A549 (cell line): ENCODE measurements around the gene SLC26A4. TPM values are rescaled to one million over a fixed set of nuclear protein-coding genes. Genes with fewer than 3 reads are reported as not detected.

Source experiments
- ATAC-seq, 2 experiments: fragments of 200-7000 bp in 1 of 2; fragments of >200 bp in 1 of 2; cut with Nextera tagmentation in 1 of 2; cut with Tn5 transposase in 1 of 2; 3 replicates each; pipeline versions ENCODE4 v1.8.0 to v1.9.1; 2018 to 2020; ENCODE audit warnings: mild to moderate bottlenecking in 1 of 2, moderate library complexity in 1 of 2
- CTCF ChIA-PET: fragments of 300-600 bp; sonication (Branson Sonifier 250); formaldehyde crosslinking; extraction: SDS; loops from one replicate; lab custom pipeline; 2021; ENCODE audit warnings: antibody characterized with exemption, inconsistent platforms; lab: Yijun Ruan, JAX
- POLR2A ChIA-PET: fragments of 350-600 bp; formaldehyde crosslinking; extraction: SDS; loops from one replicate; lab custom pipeline; 2021; ENCODE audit warnings: antibody characterized with exemption, inconsistent platforms; lab: Yijun Ruan, JAX
- DNase-seq, 2 experiments: peaks; one replicate each; pipeline versions ENCODE4 v3.0.0 to v3.0.0-alpha.2; 2011 to 2016; ENCODE audit warnings: low read depth in 1 of 2, low spot score in 1 of 2
- FAIRE-seq: peaks from 2 replicates; lab custom pipeline; 2011; peaks lifted over from hg19 to GRCh38; lab: Jason Lieb, UNC
- H3K27ac ChIP-seq, 2 experiments: fragments of >200 bp; sonication (Bioruptor Twin); formaldehyde crosslinking; 3 replicates each; pipeline ENCODE4 v1.5.1; 2016 to 2017
- H3K4me1 ChIP-seq: fragments of >200 bp; sonication (Bioruptor Twin); formaldehyde crosslinking; 3 replicates; pipeline ENCODE4 v1.6.1; 2016
- H3K4me2 ChIP-seq: fragments of >200 bp; sonication (Bioruptor Twin); formaldehyde crosslinking; 3 replicates; pipeline ENCODE4 v1.6.1; 2016
- H3K4me3 ChIP-seq: fragments of >200 bp; sonication (Bioruptor Twin); formaldehyde crosslinking; 3 replicates; pipeline ENCODE4 v1.5.1; 2016
- H3K9me3 ChIP-seq: fragments of >200 bp; sonication (Bioruptor Twin); formaldehyde crosslinking; 3 replicates; pipeline ENCODE4 v1.6.1; 2016
- ATOH8 ChIP-seq: fragments of 250-450 bp; sonication (Bioruptor Pico); IDR thresholded peaks from 2 replicates; pipeline ENCODE4 v1.5.0; 2020; ENCODE audit warnings: low read depth, mild to moderate bottlenecking, moderate library complexity
- BCL3 ChIP-seq: fragments of >200 bp; sonication (Bioruptor Twin); formaldehyde crosslinking; IDR thresholded peaks from 3 replicates; pipeline ENCODE4 v1.6.1; 2016
- CBX2 ChIP-seq: fragments of 200-600 bp; sonication (generic); IDR thresholded peaks from 2 replicates; pipeline ENCODE4 v1.6.1; 2016; ENCODE audit warnings: low read depth, mild to moderate bottlenecking, borderline replicate concordance
- CBX8 ChIP-seq: fragments of 200-600 bp; sonication (generic); IDR thresholded peaks from 2 replicates; pipeline ENCODE4 v1.6.1; 2016
- EHF ChIP-seq: fragments of 250-450 bp; sonication (Bioruptor Pico); IDR thresholded peaks from 2 replicates; pipeline ENCODE4 v1.5.0; 2020; ENCODE audit warnings: mild to moderate bottlenecking
- EHMT2 ChIP-seq: fragments of 200-600 bp; sonication (generic); IDR thresholded peaks from 2 replicates; pipeline ENCODE4 v1.6.1; 2016; ENCODE audit warnings: antibody characterized with exemption, low read depth, mild to moderate bottlenecking, moderate library complexity
- FOSB ChIP-seq: fragments of 250-450 bp; sonication (Bioruptor Pico); IDR thresholded peaks from 2 replicates; pipeline ENCODE4 v1.5.0; 2020; ENCODE audit warnings: mild to moderate bottlenecking, moderate library complexity
- HDAC2 ChIP-seq: fragments of 200-600 bp; sonication (generic); IDR thresholded peaks from 2 replicates; pipeline ENCODE4 v1.6.1; 2016
- HMGXB4 ChIP-seq: fragments of 250-450 bp; sonication (Bioruptor Pico); IDR thresholded peaks from 2 replicates; pipeline ENCODE4 v1.5.0; 2021; ENCODE audit warnings: mild to moderate bottlenecking, moderate library complexity, borderline replicate concordance
- HOXB5 ChIP-seq: fragments of 250-450 bp; sonication (Bioruptor Pico); IDR thresholded peaks from 2 replicates; pipeline ENCODE4 v1.5.0; 2020; ENCODE audit warnings: mild to moderate bottlenecking, moderate library complexity
- JUN ChIP-seq, 2 experiments: fragments of >200 bp; sonication (Bioruptor Twin); formaldehyde crosslinking; IDR thresholded peaks; 2 replicates in 1 of 2; 3 replicates in 1 of 2; pipeline ENCODE4 v1.6.1; 2016 to 2017
- KDM5A ChIP-seq: fragments of 200-600 bp; sonication (generic); IDR thresholded peaks from 2 replicates; pipeline ENCODE4 v1.6.1; 2016; ENCODE audit warnings: antibody characterized with exemption, mild to moderate bottlenecking
- MAX ChIP-seq: IDR thresholded peaks from 2 replicates; pipeline ENCODE4 v1.6.1; 2012
- NR3C1 ChIP-seq: fragments of >200 bp; sonication (Bioruptor Twin); formaldehyde crosslinking; IDR thresholded peaks from 3 replicates; pipeline ENCODE4 v1.6.1; 2017
- PBX3 ChIP-seq: IDR thresholded peaks from 2 replicates; pipeline ENCODE4 v1.6.1; 2012
- PHF8 ChIP-seq: fragments of 200-600 bp; sonication (generic); IDR thresholded peaks from 2 replicates; pipeline ENCODE4 v1.6.1; 2016; ENCODE audit warnings: low read depth, mild to moderate bottlenecking, antibody characterized with exemption, moderate library complexity, borderline replicate concordance
- POLR2A ChIP-seq: IDR thresholded peaks from 2 replicates; pipeline ENCODE4 v1.6.1; 2012; ENCODE audit warnings: mild to moderate bottlenecking, low read length
- REST ChIP-seq: fragments of 200-600 bp; sonication (generic); IDR thresholded peaks from 2 replicates; pipeline ENCODE4 v1.6.1; 2016; ENCODE audit warnings: antibody characterized with exemption, mild to moderate bottlenecking, moderate library complexity
- RFX5 ChIP-seq: fragments of 450-650 bp; IDR thresholded peaks from 2 replicates; pipeline ENCODE4 v1.7.1; 2014; ENCODE audit warnings: antibody characterized with exemption, mild to moderate bottlenecking, moderate library complexity
- TFCP2L1 ChIP-seq: fragments of 250-450 bp; sonication (Bioruptor Pico); IDR thresholded peaks from 2 replicates; pipeline ENCODE4 v1.5.0; 2021; ENCODE audit warnings: mild to moderate bottlenecking
- TP53 ChIP-seq: fragments of 250-450 bp; sonication (Bioruptor Pico); IDR thresholded peaks from 2 replicates; pipeline ENCODE4 v1.5.0; 2021; ENCODE audit warnings: mild to moderate bottlenecking, moderate library complexity
- USF2 ChIP-seq: fragments of 450-650 bp; IDR thresholded peaks from 2 replicates; pipeline ENCODE4 v1.6.1; 2014; ENCODE audit warnings: antibody characterized with exemption
- ZC3H11A ChIP-seq: fragments of 450-650 bp; IDR thresholded peaks from 2 replicates; pipeline ENCODE4 v1.6.1; 2014; ENCODE audit warnings: antibody characterized with exemption, mild to moderate bottlenecking
- ZNF302 ChIP-seq: fragments of 250-450 bp; sonication (Bioruptor Pico); IDR thresholded peaks from 2 replicates; pipeline ENCODE4 v1.9.0; 2021; ENCODE audit warnings: inconsistent platforms, mild to moderate bottlenecking, moderate library complexity
- ZSCAN20 ChIP-seq: fragments of 250-450 bp; sonication (Bioruptor Pico); IDR thresholded peaks from 2 replicates; pipeline ENCODE4 v1.8.0; 2022; ENCODE audit warnings: mild to moderate bottlenecking, moderate library complexity
- WGBS: methylation state at CpG from one replicate; pipeline ENCODE4 v1.1.6; 2017; ENCODE audit errors: missing lambda C conversion rate; 5-methylcytosine and 5-hydroxymethylcytosine counted together
- polyA plus RNA-seq, 4 experiments: library from polyadenylated mRNA; depleted of rRNA in 3 of 4; stranded (reverse); fragments of >200 nt; fragmentation: RNase III in 1 of 4; extraction: RNeasy Plus Mini Kit Qiagen cat#74134 plus additional on column Dnase treatment in 1 of 4; gene quantifications; 2 replicates in 3 of 4; 3 replicates in 1 of 4; pipeline ENCODE4 v1.2.3, GENCODE V29; 2011 to 2017

The SLC26A4 gene
- polyA plus RNA-seq, 2 of the 4 experiments (the other 2 are of a cell fraction), result 0.21 to 0.43 TPM

- FAIRE-seq, result no peak
Observed at GRCh38 chr7:107712025-107712424, 51.4 kb downstream of the SLC26A4 start.

GRCh38 chr7:107712896-107713295 lies 52.3 kb downstream of the SLC26A4 start:
- ATAC-seq, result no peak
- TF ChIP-seq ZSCAN20 (no peak), CBX2 (no peak), EHF (no peak), EHMT2 (no peak), REST (no peak), CBX8 (no peak), RFX5 (no peak), JUN (IDR thresholded peaks at IDR 0.05) (no peak), TP53 (CRISPR knock-in tag) (no peak), HDAC2 (no peak), HMGXB4 (no peak), FOSB (no peak), POLR2A (no peak), ZC3H11A (no peak)

More at GRCh38 chr7:107712025-107712424, 51.4 kb downstream of the SLC26A4 start:
- no peak for TF ChIP-seq NR3C1
- no peak for TF ChIP-seq EHF
- TF ChIP-seq KDM5A, result no peak
- no peak for TF ChIP-seq CBX8
- no peak for TF ChIP-seq BCL3
- no peak for TF ChIP-seq RFX5
- no peak for TF ChIP-seq USF2
- TF ChIP-seq TFCP2L1, result no peak
- no peak for TF ChIP-seq ATOH8 (CRISPR knock-in tag)
- TF ChIP-seq PHF8, result no peak
- TF ChIP-seq FOSB, result no peak
- no peak for TF ChIP-seq ZNF302
- no peak for TF ChIP-seq PBX3
- no peak for TF ChIP-seq HOXB5 (CRISPR knock-in tag)
- TF ChIP-seq MAX, result no peak
- ATAC-seq (no peak), DNase-seq (no peak)
- 67% methylated on average over 1 of the region's 1 CpG for WGBS
- ChIA-PET CTCF (interaction anchor here (1.1 to 3.1 kb wide), 4 partner anchors 8 to 13 kb away, joined by 3 to 10 read pairs (median 6); no protein-coding TSS in a partner anchor), POLR2A (no interaction called here)
- Histone ChIP-seq H3K9me3 (no peaks in the 10 kb centered on the region), H3K4me3 (no peak overlapping the region), H3K4me2 (no peak overlapping the region), H3K4me1 (no peaks in the 10 kb centered on the region), H3K27ac (no peak overlapping the region)

More at GRCh38 chr7:107712896-107713295, 52.3 kb downstream of the SLC26A4 start:
- DNase-seq, result no peak
- Histone ChIP-seq H3K4me1 (no peaks in the 10 kb centered on the region), H3K4me3 (no peak overlapping the region), H3K27ac (no peak overlapping the region), H3K4me2 (no peak overlapping the region), H3K9me3 (no peaks in the 10 kb centered on the region)
- no peak for FAIRE-seq
- ChIA-PET CTCF (interaction anchor here (0.7 to 3.1 kb wide), 3 partner anchors 11 to 250 kb away, joined by 3 to 10 read pairs (median 9); no protein-coding TSS in a partner anchor), POLR2A (no interaction called here)
- 22% methylated on average over 1 of the region's 1 CpG for WGBS
